Middle frontal gyrus (tissue), 1 donor: Measurements from ENCODE around the gene NEU4.
"Not testable (repeated sequence)": the region's sequence is repeated elsewhere in the genome, so short reads cannot be mapped to it uniquely, and the experiment has no call there.

Source experiments
- DNase-seq: peaks from one replicate; pipeline ENCODE4 v3.0.0-alpha.2; 2015; ENCODE audit warnings: low spot score; ENCODE audit errors: extremely low spot score

NEU4 gene

DNA sequence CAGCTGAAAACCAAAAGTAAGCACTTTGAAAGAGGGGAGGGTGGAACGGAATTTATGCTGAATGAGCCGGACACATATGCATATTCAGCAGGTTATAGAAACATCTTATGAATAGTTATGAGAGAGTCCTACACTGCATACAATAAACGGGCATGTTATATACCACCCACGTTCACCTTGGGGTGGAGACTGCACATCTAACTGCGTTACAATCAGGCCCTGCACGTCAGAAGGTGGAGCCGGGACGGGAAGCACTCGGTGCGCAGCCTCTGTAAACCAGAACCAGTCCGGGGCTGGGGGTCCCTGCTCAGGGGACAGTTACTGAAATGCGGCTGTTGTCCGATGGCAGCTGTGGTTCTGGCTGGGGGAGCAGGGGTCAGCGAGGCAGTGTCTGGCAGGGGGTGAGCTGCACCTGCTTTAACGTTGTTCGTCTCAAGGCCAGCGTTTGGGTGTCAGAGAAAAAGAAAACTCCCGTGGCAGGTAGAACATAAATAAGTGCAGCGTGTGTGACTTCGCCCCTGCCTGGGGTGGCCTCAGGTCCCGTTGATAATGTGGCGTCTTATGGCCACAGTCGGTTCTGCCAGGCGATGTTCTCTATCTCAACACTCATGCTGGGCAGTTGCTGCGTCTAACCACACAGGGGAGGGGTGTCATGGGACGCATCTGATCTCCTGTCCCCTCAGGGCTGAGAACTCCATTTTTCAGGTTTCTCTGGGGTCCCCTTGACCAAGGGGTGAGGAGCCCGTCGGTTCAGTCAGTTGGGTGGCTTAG lies 24.9 kb downstream of the NEU4 start:
- DNase-seq: not testable (repeated sequence)

GRCh38 chr2:241834527-241835210 lies 25.7 kb downstream of the NEU4 start:
- DNase-seq: no peak

- DNase-seq: no peak
These were observed 26.6 kb downstream of the NEU4 start for GRCh38 chr2:241835611-241836010.

DNA sequence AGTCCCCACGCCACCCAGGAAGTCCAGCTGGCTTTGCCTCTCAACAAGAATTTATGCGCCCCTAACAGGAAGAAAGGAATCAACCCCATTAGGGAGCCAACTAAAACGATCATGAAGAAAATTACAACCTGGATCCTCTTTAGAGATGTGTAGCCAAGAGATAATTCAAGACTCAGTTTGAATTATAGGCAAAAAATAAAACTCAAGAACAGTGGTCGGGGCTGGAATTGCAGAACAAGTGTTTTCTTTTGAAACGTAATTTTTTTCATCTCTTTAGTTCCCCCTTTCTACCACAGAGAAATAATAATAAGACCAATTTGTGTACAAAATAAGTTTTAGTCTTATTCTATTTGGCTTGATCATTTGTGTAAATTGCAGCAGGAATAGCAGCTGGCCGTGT lies 27.3 kb downstream of the NEU4 start:
- DNase-seq: no peak

GRCh38 chr2:241837197-241837965 lies 28.4 kb downstream of the NEU4 start:
- no peak for DNase-seq

DNA sequence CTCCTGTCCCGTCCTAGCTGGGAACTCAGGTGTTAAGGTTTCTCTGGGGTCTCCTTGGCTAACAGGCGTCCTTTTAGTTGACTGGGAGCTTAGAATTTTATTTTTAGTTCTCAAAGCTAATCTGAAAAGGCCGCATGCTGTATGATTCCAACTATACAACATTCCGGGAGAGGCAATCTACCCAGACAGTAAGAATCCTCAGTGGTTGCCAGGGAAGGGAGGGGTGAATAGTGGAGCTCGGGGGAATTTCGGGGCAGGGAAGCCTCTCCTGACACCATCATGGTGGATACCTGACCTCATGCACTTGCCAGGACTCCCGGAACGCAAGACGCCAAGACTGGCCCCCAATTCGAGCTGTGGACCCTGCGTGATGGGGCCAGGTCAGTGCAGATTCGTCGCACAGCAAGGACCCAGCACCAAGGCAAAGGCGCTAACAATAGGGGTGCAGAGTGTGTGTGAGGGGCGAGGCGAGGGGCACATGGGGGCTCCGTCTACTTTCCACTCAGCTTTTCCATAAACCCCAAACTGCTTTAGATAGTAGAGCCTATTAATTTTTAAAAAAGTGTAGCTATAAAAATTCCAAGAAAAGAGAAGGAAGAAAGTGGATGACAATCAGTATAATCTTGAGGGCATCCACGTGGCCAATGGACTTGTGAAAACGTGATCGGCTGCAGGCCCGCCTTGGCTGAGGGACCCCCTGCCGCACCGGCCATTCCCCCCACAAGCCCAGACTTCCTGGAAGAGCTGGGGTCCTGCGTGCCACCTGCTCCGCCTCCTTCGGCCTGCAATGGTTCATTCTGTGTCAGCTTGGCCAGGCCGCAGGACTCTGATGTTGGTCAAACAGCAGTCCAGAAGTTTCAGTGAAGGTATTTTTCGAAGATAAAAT lies 32.4 kb downstream of the NEU4 start:
- no peak for DNase-seq

- DNase-seq: no peak
These were observed 33.0 kb downstream of the NEU4 start for GRCh38 chr2:241842067-241842415.

DNA sequence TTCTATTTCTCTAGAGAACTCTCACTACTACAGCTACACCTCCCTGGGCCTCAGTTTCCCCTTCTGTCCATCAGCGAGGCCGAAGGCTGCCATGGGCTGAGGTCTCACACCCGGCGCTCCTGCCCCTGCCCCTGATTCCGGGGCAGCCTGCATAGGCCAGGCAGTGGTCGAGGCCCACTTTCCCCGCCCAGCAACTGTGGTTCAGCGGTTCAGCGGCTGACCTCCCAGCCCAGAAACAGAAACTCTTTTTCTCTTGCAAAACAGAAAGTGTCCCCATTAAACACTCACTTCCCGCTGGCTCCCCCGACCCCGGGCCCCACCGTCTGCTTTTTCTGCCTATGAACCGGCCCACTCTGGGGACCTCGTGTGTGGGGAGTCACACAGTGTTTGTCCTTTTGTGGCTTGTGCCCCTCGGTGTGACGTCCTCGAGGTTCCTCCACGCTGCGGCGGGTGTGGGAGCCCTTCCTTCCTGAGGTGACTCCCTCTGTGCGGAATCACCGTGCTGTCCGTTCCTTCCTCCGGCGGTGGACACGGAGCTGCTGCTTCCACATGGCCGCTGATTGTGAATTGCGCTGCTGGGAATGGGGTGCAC lies 33.7 kb downstream of the NEU4 start:
- no peak for DNase-seq

- no peak for DNase-seq
These were observed 34.5 kb downstream of the NEU4 start for GRCh38 chr2:241843321-241844065.

DNA sequence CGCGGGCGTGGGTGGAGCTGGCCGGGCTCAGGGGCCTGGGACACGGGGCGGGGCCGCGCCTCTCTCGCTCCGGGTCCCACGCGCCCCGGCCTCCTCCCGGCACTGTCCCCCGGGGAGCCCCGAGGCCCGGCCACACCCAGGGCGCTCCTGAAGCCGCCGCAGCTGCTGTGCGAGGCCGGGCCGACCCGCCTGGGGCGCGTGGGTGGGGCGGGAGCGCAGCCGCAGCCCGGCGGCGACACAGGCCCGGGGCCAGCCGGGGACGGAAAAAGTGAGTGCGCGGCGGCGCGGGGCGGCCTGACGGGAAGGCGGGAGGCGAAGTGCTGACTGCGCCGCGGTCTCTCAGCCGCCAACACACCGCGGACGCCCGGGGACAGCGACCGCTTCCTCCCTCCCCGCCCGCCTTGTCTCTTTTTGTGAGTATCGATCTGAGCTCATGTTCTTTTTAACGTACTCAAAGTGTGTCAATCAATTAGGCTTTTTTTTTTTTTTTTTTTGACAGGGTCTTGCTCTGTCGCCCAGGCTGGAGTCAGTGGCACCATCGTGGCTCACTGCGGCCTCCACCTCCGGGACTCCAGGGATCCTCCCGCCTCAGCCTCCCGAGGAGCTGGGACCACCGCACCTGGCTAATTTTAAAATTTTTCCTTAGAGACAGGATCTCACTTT lies 35.2 kb downstream of the NEU4 start:
- no peak for DNase-seq

- DNase-seq: no peak
These were observed 36.0 kb downstream of the NEU4 start for GRCh38 chr2:241844831-241845578.

GRCh38 chr2:241846406-241846805 lies 37.4 kb downstream of the NEU4 start:
- no peak for DNase-seq

- DNase-seq: no peak
These were observed 40.0 kb downstream of the NEU4 start for GRCh38 chr2:241848761-241849615.

- DNase-seq: no peak
These were observed 40.9 kb downstream of the NEU4 start for GRCh38 chr2:241849616-241850543.

DNA sequence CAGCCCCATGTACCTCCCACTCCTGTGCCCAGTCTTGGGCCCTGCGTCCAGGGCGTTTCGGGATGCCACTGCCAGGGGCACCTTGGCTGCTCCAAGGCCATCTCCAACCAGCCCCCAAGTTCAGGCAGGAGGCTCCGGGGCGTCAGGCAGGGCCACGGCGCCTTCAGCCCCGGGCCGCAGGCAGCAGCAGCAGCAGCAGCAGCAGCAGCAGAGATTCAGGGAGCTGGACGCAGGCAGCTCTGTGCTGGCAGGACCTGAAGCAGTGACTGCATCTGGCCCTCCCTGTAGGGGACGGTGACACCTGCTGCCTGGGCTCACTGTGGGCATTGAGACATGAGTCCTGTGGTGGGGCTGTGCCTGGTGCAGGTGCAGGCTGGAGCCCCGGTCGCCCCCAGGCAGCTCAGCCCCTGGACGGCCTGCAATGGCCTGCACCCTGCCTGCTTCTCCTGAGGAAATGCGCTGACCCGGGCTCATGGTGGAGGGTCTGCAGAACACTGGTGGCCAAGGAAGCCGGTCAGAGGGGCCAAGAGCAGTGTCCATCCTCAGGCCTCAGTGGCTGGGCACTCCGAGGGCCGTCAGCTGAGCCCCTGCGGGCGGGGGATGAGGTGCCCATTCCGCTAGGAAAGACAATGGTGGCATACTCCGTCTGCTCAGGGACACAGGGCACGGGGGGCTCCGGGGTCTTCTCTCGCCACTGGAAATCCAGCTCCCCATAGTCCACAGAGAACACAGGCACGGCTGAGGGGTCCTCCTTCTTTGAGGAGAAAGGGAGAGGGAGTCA lies 41.7 kb downstream of the NEU4 start:
- DNase-seq: no peak
